PFSK-1 (cell line): Measurements from ENCODE around the gene GDF15.

Experiments
- FOXP2 ChIP-seq: optimal IDR thresholded peaks from 2 replicates; pipeline ENCODE3; 2011; ENCODE audit warnings: borderline replicate concordance, control low read depth, inconsistent platforms; ENCODE audit not compliant: insufficient read depth; ENCODE audit errors: extremely low read length, extremely low read depth
- POLR2AphosphoS5 ChIP-seq: IDR thresholded peaks from 2 replicates; pipeline ENCODE4 v1.6.1; 2012; ENCODE audit warnings: low read depth, mild to moderate bottlenecking, control low read depth, low read length, moderate library complexity
- REST ChIP-seq, 2 experiments: IDR thresholded peaks; 2 replicates each; pipeline versions ENCODE4 v1.6.1 to v1.8.0; 2011 to 2012; ENCODE audit warnings: low read depth in 2 of 2, low read length in 2 of 2, control low read depth in 1 of 2, inconsistent platforms in 1 of 2, mild to moderate bottlenecking in 1 of 2, moderate library complexity in 1 of 2; ENCODE audit not compliant: insufficient read depth in 1 of 2
- SIN3A ChIP-seq: IDR thresholded peaks from 2 replicates; pipeline ENCODE4 v1.6.1; 2012; ENCODE audit warnings: mild to moderate bottlenecking, low read length, moderate library complexity, borderline replicate concordance; ENCODE audit not compliant: insufficient read depth
- TAF1 ChIP-seq: IDR thresholded peaks from 2 replicates; pipeline ENCODE4 v1.6.1; 2012; ENCODE audit warnings: low read length, control low read depth, borderline replicate concordance; ENCODE audit not compliant: insufficient read depth

- TF ChIP-seq POLR2AphosphoS5 = no peak
- no peak for TF ChIP-seq SIN3A
- no peak for TF ChIP-seq REST (IDR thresholded peaks at IDR 0.05; ENCODE audit: insufficient read depth in 1 of 2, low read depth in 2 of 2, low read length in 2 of 2)
- TF ChIP-seq TAF1 = no peak
- TF ChIP-seq FOXP2 = no peak
Measured at GRCh38 chr19:18434411-18435175, 48.6 kb downstream of the GDF15 start.
